GM12878 (cell line): Measurements from ENCODE around the gene UST. TPM values are rescaled to one million over a fixed set of nuclear protein-coding genes. Genes with fewer than 3 reads are reported as not detected.

Experiments
- ATAC-seq: fragments of 200-7000 bp; cut with Tn5 transposase; 3 replicates; pipeline ENCODE4 v1.9.1; 2020; ENCODE audit warnings: mild to moderate bottlenecking, moderate library complexity
- BruUV-seq: library from RNA; stranded (reverse); fragments of 400-500 nt; replicated peaks from 2 replicates; lab custom pipeline; 2021; lab: Mats Ljungman, UMichigan
- CTCF ChIA-PET: fragments of 300-600 bp; sonication (Branson Sonifier 250); formaldehyde crosslinking; extraction: SDS; loops from one replicate; lab custom pipeline; 2021; ENCODE audit warnings: inconsistent platforms; lab: Yijun Ruan, JAX
- POLR2A ChIA-PET: fragments of 350-600 bp; formaldehyde crosslinking; extraction: SDS; loops from one replicate; lab custom pipeline; 2021; ENCODE audit warnings: inconsistent platforms; lab: Charles Lee
- RAD21 ChIA-PET: fragments of 300-600 bp; sonication (Branson Sonifier 250); formaldehyde crosslinking; loops from one replicate; lab custom pipeline; 2023; ENCODE audit warnings: antibody characterized with exemption; ENCODE audit not compliant: unreplicated experiment; lab: Charles Lee
- SMC1A ChIA-PET: fragments of 300-600 bp; sonication (Branson Sonifier 250); formaldehyde crosslinking; loops from one replicate; lab custom pipeline; 2023; ENCODE audit not compliant: unreplicated experiment, uncharacterized antibody; lab: Charles Lee
- DNase-seq: peaks from one replicate; pipeline ENCODE4 v3.0.0-alpha.2; 2011; ENCODE audit warnings: low read depth, low spot score
- FAIRE-seq: peaks from 3 replicates; lab custom pipeline; 2011; peaks lifted over from hg19 to GRCh38; lab: Jason Lieb, UNC
- H2AFZ ChIP-seq: 2 replicates; pipeline ENCODE4 v1.6.0; 2011; ENCODE audit warnings: low read depth, low read length, control low read depth; ENCODE audit not compliant: control insufficient read depth
- H3K27ac ChIP-seq: 2 replicates; pipeline ENCODE4 v1.5.1; 2011; ENCODE audit warnings: control low read depth; ENCODE audit not compliant: control insufficient read depth, insufficient read depth
- H3K27me3 ChIP-seq, 2 experiments: replicated peaks in 1 of 2; 2 replicates each; pipeline versions ENCODE4 v1.6.0 to v1.6.1; 2011; ENCODE audit warnings: low read length in 1 of 2; ENCODE audit not compliant: control insufficient read depth in 2 of 2, insufficient read depth in 2 of 2
- H3K36me3 ChIP-seq, 2 experiments: 2 replicates each; pipeline ENCODE4 v1.5.1; 2011; ENCODE audit warnings: low read length in 1 of 2; ENCODE audit not compliant: control insufficient read depth in 2 of 2, insufficient read depth in 2 of 2
- H3K4me1 ChIP-seq: 2 replicates; pipeline ENCODE4 v1.6.1; 2011; ENCODE audit warnings: mild to moderate bottlenecking, low read length, moderate library complexity, mixed read lengths; ENCODE audit not compliant: control insufficient read depth, insufficient read depth
- H3K4me2 ChIP-seq: 2 replicates; pipeline ENCODE4 v1.6.0; 2011; ENCODE audit warnings: control low read depth; ENCODE audit not compliant: control insufficient read depth, insufficient read depth
- H3K4me3 ChIP-seq: fragments of 200-600 bp; sonication (generic); 2 replicates; pipeline ENCODE4 v1.5.1; 2016
- H3K79me2 ChIP-seq: 2 replicates; pipeline ENCODE4 v1.6.0; 2011; ENCODE audit warnings: low read length; ENCODE audit not compliant: control insufficient read depth, insufficient read depth
- H3K9ac ChIP-seq: 2 replicates; pipeline ENCODE4 v1.8.0; 2011; ENCODE audit warnings: low read length, control low read depth, mixed read lengths; ENCODE audit not compliant: control insufficient read depth, insufficient read depth
- H3K9me3 ChIP-seq: replicated peaks from 3 replicates; pipeline ENCODE4 v1.5.1; 2011; ENCODE audit warnings: mild to moderate bottlenecking, low read length; ENCODE audit not compliant: control insufficient read depth, insufficient read depth
- H4K20me1 ChIP-seq: 2 replicates; pipeline ENCODE4 v1.6.0; 2011; ENCODE audit not compliant: control insufficient read depth, insufficient read depth
- BMI1 ChIP-seq: fragments of 450-650 bp; IDR thresholded peaks from 2 replicates; pipeline ENCODE4 v1.6.1; 2016; ENCODE audit warnings: mild to moderate bottlenecking, moderate library complexity, borderline replicate concordance
- ESRRA ChIP-seq: IDR thresholded peaks from 2 replicates; pipeline ENCODE4 v1.6.1; 2012; ENCODE audit warnings: mild to moderate bottlenecking, low read length, improper control_type of control experiment
- ETV6 ChIP-seq, 2 experiments: fragments of 450-650 bp in 1 of 2; IDR thresholded peaks in 1 of 2; conservative IDR thresholded peaks in 1 of 2; 2 replicates each; pipeline ENCODE4 v1.6.1; 2014; ENCODE audit warnings: antibody characterized with exemption in 1 of 2, borderline replicate concordance in 1 of 2, low read depth in 1 of 2, mild to moderate bottlenecking in 1 of 2, moderate library complexity in 1 of 2
- HCFC1 ChIP-seq: fragments of 150-350 bp; IDR thresholded peaks from 2 replicates; pipeline ENCODE4 v1.6.1; 2014; ENCODE audit warnings: low read length
- IRF4 ChIP-seq: IDR thresholded peaks from 2 replicates; pipeline ENCODE4 v1.6.1; 2011; ENCODE audit warnings: low read depth, low read length
- LARP7 ChIP-seq: fragments of 450-650 bp; IDR thresholded peaks from 2 replicates; pipeline ENCODE4 v1.6.1; 2017; ENCODE audit warnings: mild to moderate bottlenecking
- MEF2A ChIP-seq: IDR thresholded peaks from 2 replicates; pipeline ENCODE4 v1.6.1; 2011; ENCODE audit warnings: low read depth, mild to moderate bottlenecking, low read length, moderate library complexity; ENCODE audit not compliant: insufficient read depth
- MEF2B ChIP-seq: fragments of 450-650 bp; IDR thresholded peaks from 2 replicates; pipeline ENCODE4 v1.6.1; 2018; ENCODE audit warnings: mild to moderate bottlenecking, moderate library complexity; ENCODE audit not compliant: partially characterized antibody, poor library complexity, severe bottlenecking
- MTA3 ChIP-seq: IDR thresholded peaks from 2 replicates; pipeline ENCODE4 v1.6.1; 2012; ENCODE audit warnings: low read length, inconsistent platforms, borderline replicate concordance
- NFXL1 ChIP-seq: fragments of 450-650 bp; IDR thresholded peaks from 2 replicates; pipeline ENCODE4 v1.6.1; 2017; ENCODE audit warnings: antibody characterized with exemption, mild to moderate bottlenecking, borderline replicate concordance
- NFYA ChIP-seq: IDR thresholded peaks from 2 replicates; pipeline ENCODE4 v1.6.1; 2011; ENCODE audit warnings: low read depth, mild to moderate bottlenecking, low read length, improper control_type of control experiment, borderline replicate concordance
- NR2C2 ChIP-seq: IDR thresholded peaks from 2 replicates; pipeline ENCODE4 v1.6.1; 2011; ENCODE audit warnings: borderline replicate concordance, low read depth; ENCODE audit not compliant: control insufficient read depth, insufficient read length
- PAX5 ChIP-seq: IDR thresholded peaks from 2 replicates; pipeline ENCODE4 v1.6.1; 2011; ENCODE audit warnings: low read depth, low read length, borderline replicate concordance
- PKNOX1 ChIP-seq: fragments of 450-650 bp; IDR thresholded peaks from 2 replicates; pipeline ENCODE4 v1.6.1; 2016; ENCODE audit warnings: mild to moderate bottlenecking
- POLR2A ChIP-seq: IDR thresholded peaks from 2 replicates; pipeline ENCODE4 v1.6.1; 2011; ENCODE audit warnings: low read depth, mild to moderate bottlenecking, low read length
- RUNX3 ChIP-seq: IDR thresholded peaks from 2 replicates; pipeline ENCODE4 v1.6.1; 2012; ENCODE audit warnings: low read length, inconsistent platforms
- SMAD5 ChIP-seq: IDR thresholded peaks from 2 replicates; pipeline ENCODE4 v1.6.1; 2016; ENCODE audit warnings: antibody characterized with exemption, low read depth
- SMC3 ChIP-seq: IDR thresholded peaks from 2 replicates; pipeline ENCODE4 v1.6.1; 2011; ENCODE audit warnings: low read length, improper control_type of control experiment, borderline replicate concordance
- SREBF2 ChIP-seq: IDR thresholded peaks from 2 replicates; pipeline ENCODE4 v1.6.1; 2012; ENCODE audit warnings: mild to moderate bottlenecking, low read length
- TCF3 ChIP-seq: IDR thresholded peaks from 2 replicates; pipeline ENCODE4 v1.6.1; 2012; ENCODE audit warnings: low read depth, mild to moderate bottlenecking, low read length, borderline replicate concordance; ENCODE audit not compliant: insufficient read depth
- USF1 ChIP-seq: IDR thresholded peaks from 2 replicates; pipeline ENCODE4 v1.6.1; 2011; ENCODE audit warnings: borderline replicate concordance, low read depth, mild to moderate bottlenecking, moderate library complexity, mixed read lengths, low read length; ENCODE audit not compliant: insufficient read depth; ENCODE audit errors: extremely low read length
- USF2 ChIP-seq: IDR thresholded peaks from 2 replicates; pipeline ENCODE4 v1.6.1; 2011; ENCODE audit warnings: low read depth, low read length, improper control_type of control experiment, borderline replicate concordance
- YBX1 ChIP-seq: fragments of 450-650 bp; IDR thresholded peaks from 2 replicates; pipeline ENCODE4 v1.6.1; 2016; ENCODE audit warnings: antibody characterized with exemption
- WGBS: methylation state at CpG from one replicate; pipeline ENCODE4 v1.1.6; 2016; ENCODE audit warnings: low lambda C conversion rate; ENCODE audit not compliant: insufficient replicate concordance, insufficient coverage; ENCODE audit errors: missing lambda C conversion rate; 5-methylcytosine and 5-hydroxymethylcytosine counted together
- in situ Hi-C: fragments of 300-500 bp; cut with MboI; formaldehyde crosslinking; loops from 9 replicates; pipeline ENCODE4 v1.14.3; 2018; ENCODE audit warnings: mixed read lengths
- intact Hi-C: fragments of 100-400 bp; cut with micrococcal nuclease; formaldehyde crosslinking; loops from one replicate; pipeline ENCODE4 v1.14.2; 2022; ENCODE audit not compliant: unreplicated experiment
- polyA plus RNA-seq, 11 experiments: library from polyadenylated mRNA; depleted of rRNA in 4 of 11; unstranded in 6 of 11; stranded (reverse) in 5 of 11; fragments of >200 nt; fragmentation: Nextera tagmentation in 4 of 11; fragmentation: Illumina TruSeq in 1 of 11; extraction: Ambion mirVana in 4 of 11; extraction: Trizol in 1 of 11; gene quantifications; 1 replicate in 1 of 11; 2 replicates in 10 of 11; pipeline versions ENCODE4 v1.2.1 to v1.2.3, GENCODE V29; 2011 to 2016; ENCODE audit warnings: inconsistent platforms in 2 of 11, missing spikeins in 2 of 11, low read depth in 1 of 11
- total RNA-seq, 4 experiments: library from RNA; depleted of rRNA in 3 of 4; stranded (reverse); fragments of >200 nt in 3 of 4; fragmentation: Illumina TruSeq in 1 of 4; extraction: Trizol in 1 of 4; gene quantifications; 2 replicates each; pipeline versions ENCODE4 v1.2.1 to v1.2.3, GENCODE V29; 2013 to 2021

Gene UST
- total and polyA plus RNA-seq, 10 of the 15 experiments (the other 5 are each of a cell fraction or from before 2014, with no cell fraction given): 0.74 to 43.3 (median 2.2) TPM

- TF ChIP-seq ESRRA: no peak
- TF ChIP-seq POLR2A: no peak
- no peak for TF ChIP-seq ETV6 (conservative IDR thresholded peaks at IDR 0.05 in 1 of 2, IDR thresholded peaks at IDR 0.05 in 1 of 2; ENCODE audit: borderline replicate concordance in 1 of 2, low read depth in 1 of 2)
- TF ChIP-seq SMAD5: no peak
- TF ChIP-seq BMI1: no peak
- TF ChIP-seq HCFC1: no peak
- no peak for TF ChIP-seq MEF2A
- no peak for TF ChIP-seq TCF3
- TF ChIP-seq PKNOX1: no peak
- TF ChIP-seq SMC3: no peak
- no peak for TF ChIP-seq LARP7
- no peak for TF ChIP-seq IRF4
- TF ChIP-seq MTA3: no peak
Observed at GRCh38 chr6:148771212-148771601, 24.4 kb downstream of the UST start (continued).

- Histone ChIP-seq H3K9ac (no peak overlapping the region), H3K27me3 (peaks cover 0 to 1% of the 10 kb centered on the region in 2 experiments; a peak in 2 of 4 replicates), H3K4me2 (no peak overlapping the region), H4K20me1 (no peaks in the 10 kb centered on the region; the same call in 1 of the 2 replicates), H3K9me3 (no peaks in the 10 kb centered on the region), H3K36me3 (no peaks in the 10 kb centered on the region), H3K79me2 (no peaks in the 10 kb centered on the region), H3K4me1 (no peaks in the 10 kb centered on the region), H2AFZ (no peak overlapping the region), H3K27ac (no peak overlapping the region), H3K4me3 (no peak overlapping the region)
- DNase-seq (no peak), FAIRE-seq (no peak), ATAC-seq (peak; percentile 69)
- whole genome bisulfite sequencing: 78% methylated on average over 6 of the region's 6 CpGs
- in situ Hi-C loops: loop anchor here (25.0 kb wide), 1 partner anchor 665 kb away; no protein-coding TSS in a partner anchor
- BruUV-seq: no TSS peak
- intact Hi-C loops: no loop called here
- TF ChIP-seq YBX1: no peak
- TF ChIP-seq USF2: no peak
- no peak for TF ChIP-seq NR2C2
- TF ChIP-seq USF1: no peak
- TF ChIP-seq RUNX3: peak; percentile 51; the same call in 1 of the 2 replicates
- TF ChIP-seq PAX5: no peak
- TF ChIP-seq NFYA: no peak
- no peak for TF ChIP-seq NFXL1
- TF ChIP-seq MEF2B: peak; percentile 74
- TF ChIP-seq SREBF2: no peak
- ChIA-PET POLR2A (no interaction called here), CTCF (no interaction called here), SMC1A (interaction anchor here (1.3 to 2.1 kb wide), 4 partner anchors 10 to 96 kb away, joined by 3 to 15 read pairs (median 4); no protein-coding TSS in a partner anchor), RAD21 (interaction anchor here (1.7 to 2.9 kb wide), 2 partner anchors 10 to 11 kb away, joined by 4 to 17 read pairs; no protein-coding TSS in a partner anchor)
Observed at GRCh38 chr6:148771896-148772554, 25.2 kb downstream of the UST start.
